Left kidney (tissue), 2 donors: Measurements from ENCODE around the gene FAM89B. TPM values are rescaled to one million over a fixed set of nuclear protein-coding genes. Genes with fewer than 3 reads are reported as not detected.

Experiments used
- DNase-seq: peaks from one replicate; pipeline ENCODE4 v3.0.0-alpha.2; 2013
- polyA plus RNA-seq: library from polyadenylated mRNA; unstranded; fragments of 120-200 nt; gene quantifications from one replicate; pipeline ENCODE4 v1.2.1, GENCODE V29; 2013; ENCODE audit not compliant: insufficient read length

Gene FAM89B
- polyA plus RNA-seq, 1 donor = 17.6 TPM

- DNase-seq = no peak
Observed at GRCh38 chr11:65609229-65609628, 36.9 kb downstream of the FAM89B start.

- no peak for DNase-seq
Observed at GRCh38 chr11:65609665-65610064, 37.3 kb downstream of the FAM89B start.

GRCh38 chr11:65610404-65610803 is 38.1 kb downstream of the FAM89B start:
- DNase-seq = no peak

GRCh38 chr11:65611028-65611757 is 38.9 kb downstream of the FAM89B start:
- DNase-seq = no peak

- DNase-seq = no peak
Observed at GRCh38 chr11:65611758-65612603, 39.6 kb downstream of the FAM89B start.

GRCh38 chr11:65612691-65613090 is 40.4 kb downstream of the FAM89B start:
- DNase-seq = no peak

GRCh38 chr11:65613091-65613928 is 41.0 kb downstream of the FAM89B start:
- no peak for DNase-seq

GRCh38 chr11:65615229-65615949 is 43.1 kb downstream of the FAM89B start, which contains the start of gene PCNX3:
PCNX3 (plus strand) TSS chr11:65615776; CDS start chr11:65616312, 536 bp downstream.
- peak; percentile 100 for DNase-seq

GRCh38 chr11:65615950-65616574 is 43.7 kb downstream of the FAM89B start:
- DNase-seq = no peak

GRCh38 chr11:65616575-65617001 is 44.2 kb downstream of the FAM89B start:
- DNase-seq = no peak

GRCh38 chr11:65617136-65617850 is 45.0 kb downstream of the FAM89B start:
- DNase-seq = no peak

GRCh38 chr11:65617990-65618751 is 45.8 kb downstream of the FAM89B start:
- no peak for DNase-seq

GRCh38 chr11:65618763-65619162 is 46.4 kb downstream of the FAM89B start:
- no peak for DNase-seq

GRCh38 chr11:65619281-65619928 is 47.1 kb downstream of the FAM89B start:
- no peak for DNase-seq

- no peak for DNase-seq
Observed at GRCh38 chr11:65620666-65621065, 48.3 kb downstream of the FAM89B start.

GRCh38 chr11:65621460-65621859 is 49.1 kb downstream of the FAM89B start:
- no peak for DNase-seq

GRCh38 chr11:65622011-65622410 is 49.7 kb downstream of the FAM89B start:
- DNase-seq = no peak

GRCh38 chr11:65623177-65623576 is 50.8 kb downstream of the FAM89B start:
- DNase-seq = no peak
